Subcutaneous abdominal adipose tissue (tissue), 5 donors: ENCODE measurements around the gene ST3GAL3.

ENCODE experiments used
- H3K27ac ChIP-seq: one replicate; pipeline ENCODE4 v1.7.0; 2013; ENCODE audit warnings: low read depth, mild to moderate bottlenecking, inconsistent platforms, low read length, moderate library complexity
- H3K27me3 ChIP-seq, 5 donors: one replicate each; pipeline ENCODE4 v1.7.0; 2013; ENCODE audit warnings: low read length in 5 of 5, inconsistent platforms in 1 of 5; ENCODE audit not compliant: control insufficient read depth in 5 of 5, insufficient read depth in 4 of 5
- H3K36me3 ChIP-seq, 5 donors: one replicate each; pipeline ENCODE4 v1.7.0; 2013; ENCODE audit warnings: low read length in 5 of 5; ENCODE audit not compliant: control insufficient read depth in 5 of 5, insufficient read depth in 5 of 5
- H3K4me1 ChIP-seq, 5 donors: one replicate each; pipeline ENCODE4 v1.7.0; 2013; ENCODE audit warnings: low read length in 5 of 5, mild to moderate bottlenecking in 3 of 5, moderate library complexity in 1 of 5; ENCODE audit not compliant: control insufficient read depth in 5 of 5, insufficient read depth in 5 of 5
- H3K4me3 ChIP-seq, 5 donors: one replicate each; pipeline ENCODE4 v1.7.0; 2013; ENCODE audit warnings: low read length in 5 of 5, low read depth in 1 of 5
- H3K9ac ChIP-seq, 5 donors: one replicate each; pipeline ENCODE4 v1.7.0; 2013; ENCODE audit warnings: low read length in 5 of 5, mild to moderate bottlenecking in 4 of 5, moderate library complexity in 3 of 5
- H3K9me3 ChIP-seq, 5 donors: one replicate each; pipeline ENCODE4 v1.7.0; 2013; ENCODE audit warnings: low read length in 5 of 5; ENCODE audit not compliant: control insufficient read depth in 5 of 5
- donor health status: healthy.
- donor health status: healthy.
- donor health status: healthy.
- donor health status: healthy.
- donor health status: healthy.

Gene ST3GAL3

DNA sequence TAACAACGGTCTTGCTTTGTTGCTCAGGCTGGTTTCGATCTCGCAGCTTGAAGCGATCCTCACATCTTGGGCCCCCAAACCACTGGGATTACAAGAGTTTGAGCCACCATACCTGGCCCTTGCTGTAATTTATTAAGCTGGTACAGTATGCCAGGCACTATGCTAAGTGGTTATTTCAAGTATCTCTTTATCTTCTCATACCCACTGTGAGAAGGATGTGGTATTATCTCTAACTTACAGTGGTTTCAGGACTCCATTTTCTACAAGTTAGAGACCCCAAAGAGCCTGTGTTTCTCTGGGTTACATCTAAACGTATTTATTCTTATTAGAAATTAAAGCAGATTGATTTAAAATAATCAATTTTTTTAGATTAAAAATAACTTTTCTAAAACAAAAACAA lies 8.1 kb upstream of the ST3GAL3 start:
- Histone ChIP-seq H3K9me3 (no peaks in the 10 kb centered on the region), H3K27me3 (no peaks in the 10 kb centered on the region), H3K9ac (no peak overlapping the region), H3K4me3 (no peak overlapping the region), H3K4me1 (peaks cover 0 to 1% (median under 1%) of the 10 kb centered on the region in 5 donors), H3K36me3 (peaks cover 41 to 97% (median 92%) of the 10 kb centered on the region in 5 donors), H3K27ac (no peak overlapping the region)

DNA sequence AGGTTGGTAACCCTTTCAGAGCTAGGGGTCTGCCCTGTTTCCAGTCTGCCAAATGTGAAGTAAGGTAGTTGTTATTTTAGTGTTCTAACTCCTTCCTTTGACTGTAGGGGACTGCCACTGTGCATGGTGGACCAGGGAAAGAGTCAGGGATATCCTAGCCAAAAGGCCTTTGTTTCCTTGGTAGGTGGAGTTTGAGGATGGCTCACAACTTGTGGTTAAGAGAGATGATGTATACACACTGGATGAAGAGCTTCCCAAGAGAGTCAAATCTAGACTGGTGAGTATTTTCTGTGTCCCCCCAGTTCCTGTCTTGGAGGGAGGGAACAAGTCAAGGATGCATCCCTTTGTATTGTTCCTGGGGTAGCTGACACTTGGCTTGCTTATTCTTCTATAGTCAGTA lies 3.5 kb upstream of the ST3GAL3 start:
- Histone ChIP-seq H3K27me3 (no peaks in the 10 kb centered on the region), H3K9me3 (no peaks in the 10 kb centered on the region), H3K4me1 (peaks cover 0 to 24% (median 22%) of the 10 kb centered on the region in 5 donors), H3K9ac (no peak overlapping the region), H3K27ac (no peak overlapping the region), H3K4me3 (no peak overlapping the region), H3K36me3 (peaks cover 16 to 59% (median 55%) of the 10 kb centered on the region in 5 donors)

DNA sequence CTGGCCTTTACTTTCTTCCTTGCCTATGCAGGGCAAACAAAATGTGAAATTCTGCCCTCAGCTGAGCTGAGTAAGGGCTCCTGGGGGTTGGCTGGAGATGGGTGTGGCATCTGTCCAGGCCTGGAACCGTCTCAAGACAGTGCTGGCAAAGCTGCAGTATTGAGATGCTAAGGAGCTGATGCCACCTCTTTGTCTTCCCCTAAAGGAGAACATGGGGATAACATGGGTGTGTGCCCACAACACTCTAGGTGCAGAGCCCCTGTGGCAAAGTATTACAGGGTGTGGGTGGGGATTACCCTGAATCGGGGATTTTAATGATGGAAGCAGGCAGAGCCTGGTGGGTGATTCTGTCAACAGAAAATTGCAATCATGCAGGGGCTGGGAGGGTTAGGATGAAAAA lies 2.5 kb upstream of the ST3GAL3 start:
- no peaks in the 10 kb centered on the region for H3K27me3 ChIP-seq
- H3K27ac ChIP-seq: no peak overlapping the region
- peaks cover 0 to 24% (median 22%) of the 10 kb centered on the region in 5 donors for H3K4me1 ChIP-seq
- peaks cover 14 to 49% (median 48%) of the 10 kb centered on the region in 5 donors for H3K36me3 ChIP-seq
- no peaks in the 10 kb centered on the region for H3K9me3 ChIP-seq
- no peak overlapping the region for H3K9ac ChIP-seq
- H3K4me3 ChIP-seq: no peak overlapping the region

DNA sequence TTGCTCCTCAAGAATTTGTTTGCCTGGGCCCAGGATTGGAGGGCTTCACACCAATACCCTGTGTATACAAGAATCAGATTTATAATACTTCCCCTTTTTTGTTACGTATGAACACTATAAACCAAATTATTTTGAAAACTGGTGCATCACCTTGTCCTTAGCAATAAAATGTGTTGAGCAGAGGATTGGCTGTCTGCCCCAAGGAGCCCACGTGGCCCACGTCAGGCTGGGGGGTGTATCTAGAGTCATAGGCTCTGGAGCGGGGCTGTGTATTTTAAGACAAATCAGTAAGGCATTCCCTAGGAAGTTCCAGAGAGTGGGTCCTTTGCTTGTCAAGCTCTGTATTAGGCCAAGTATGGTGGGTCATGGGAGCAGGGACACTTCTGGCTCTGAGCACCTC lies 2.0 kb upstream of the ST3GAL3 start:
- H3K9ac ChIP-seq: no peak overlapping the region
- no peak overlapping the region for H3K27ac ChIP-seq
- H3K9me3 ChIP-seq: no peaks in the 10 kb centered on the region
- H3K27me3 ChIP-seq: no peaks in the 10 kb centered on the region
- peaks cover 14 to 44% (median 43%) of the 10 kb centered on the region in 5 donors for H3K36me3 ChIP-seq
- H3K4me1 ChIP-seq: peaks cover 0 to 24% (median 22%) of the 10 kb centered on the region in 5 donors
- H3K4me3 ChIP-seq: no peak overlapping the region

DNA sequence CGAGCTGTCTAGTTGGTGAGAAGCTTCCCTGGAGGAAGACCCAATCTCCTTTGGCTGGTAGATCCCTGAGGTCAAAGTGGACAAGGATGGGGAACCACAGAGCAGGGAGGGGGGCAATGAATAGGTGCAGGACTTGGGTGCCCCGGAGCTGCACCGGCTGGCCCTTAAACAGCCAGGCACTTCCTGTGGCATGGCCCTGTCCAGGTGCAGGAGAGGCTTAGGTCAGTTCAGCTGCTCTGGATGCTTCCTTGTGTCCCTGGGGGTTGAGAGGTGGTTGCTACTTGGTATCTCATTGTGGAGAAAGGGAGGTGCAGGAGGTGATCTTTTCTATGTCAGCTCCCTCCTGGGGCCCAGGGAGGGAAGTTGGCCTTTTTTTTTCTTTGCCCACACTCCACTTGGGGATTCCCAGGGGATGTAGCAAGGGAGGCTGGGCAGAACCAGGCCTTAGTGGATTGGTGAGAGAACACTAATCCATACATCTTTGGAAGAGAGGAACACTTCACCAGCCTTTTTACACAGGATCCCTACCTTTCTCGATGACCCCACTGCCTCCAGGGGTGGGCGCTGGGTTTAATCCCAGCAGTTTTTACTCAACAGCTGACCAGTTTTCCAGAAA lies 1.2 kb upstream of the ST3GAL3 start:
- Histone ChIP-seq H3K27ac (no peak overlapping the region), H3K36me3 (peaks cover 14 to 38% (median 36%) of the 10 kb centered on the region in 5 donors), H3K9ac (peak overlapping the region in 2 of 5 donors; percentile 4 to 47), H3K9me3 (no peaks in the 10 kb centered on the region), H3K27me3 (no peaks in the 10 kb centered on the region), H3K4me3 (peak overlapping the region in 2 of 5 donors; percentile 82 to 88), H3K4me1 (peaks cover 0 to 24% (median 22%) of the 10 kb centered on the region in 5 donors)

DNA sequence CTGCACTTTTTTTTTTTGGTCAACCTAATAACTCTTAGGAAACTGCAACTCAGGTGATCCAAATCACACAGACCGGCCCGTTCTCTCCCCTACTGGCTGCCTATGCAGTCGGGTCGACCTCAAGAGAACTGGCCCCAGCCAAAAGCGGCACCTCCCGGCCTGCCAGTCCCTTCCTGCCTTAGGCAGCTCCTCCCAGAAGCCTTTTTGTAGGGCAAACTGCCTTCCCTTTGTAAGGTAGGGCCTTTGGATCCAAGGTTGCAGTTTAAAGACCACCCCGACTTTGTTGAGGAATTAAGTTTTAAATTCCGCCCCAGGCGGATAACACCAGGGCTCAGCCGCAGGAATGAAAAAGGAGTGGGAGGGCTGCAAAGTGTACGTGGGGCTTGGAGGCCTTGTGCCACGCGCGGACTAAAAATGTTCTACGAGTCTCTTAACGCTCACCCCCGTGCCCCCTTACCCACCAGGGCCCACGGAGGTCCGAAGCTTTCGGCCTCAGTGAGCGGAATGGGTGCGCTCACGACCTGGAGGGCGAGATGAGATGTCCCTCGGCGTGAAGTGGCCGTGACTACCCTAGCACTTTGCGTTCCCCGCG lies 642 bp upstream of the ST3GAL3 start:
- H3K27me3 ChIP-seq: no peaks in the 10 kb centered on the region
- H3K9ac ChIP-seq: peak overlapping the region; percentile 4 to 83 (median 64)
- peaks cover 13 to 32% (median 30%) of the 10 kb centered on the region in 5 donors for H3K36me3 ChIP-seq
- no peaks in the 10 kb centered on the region for H3K9me3 ChIP-seq
- H3K27ac ChIP-seq: peak overlapping the region; percentile 30
- peaks cover 0 to 28% (median 26%) of the 10 kb centered on the region in 5 donors for H3K4me1 ChIP-seq
- peak overlapping the region; percentile 59 to 91 (median 88) for H3K4me3 ChIP-seq

DNA sequence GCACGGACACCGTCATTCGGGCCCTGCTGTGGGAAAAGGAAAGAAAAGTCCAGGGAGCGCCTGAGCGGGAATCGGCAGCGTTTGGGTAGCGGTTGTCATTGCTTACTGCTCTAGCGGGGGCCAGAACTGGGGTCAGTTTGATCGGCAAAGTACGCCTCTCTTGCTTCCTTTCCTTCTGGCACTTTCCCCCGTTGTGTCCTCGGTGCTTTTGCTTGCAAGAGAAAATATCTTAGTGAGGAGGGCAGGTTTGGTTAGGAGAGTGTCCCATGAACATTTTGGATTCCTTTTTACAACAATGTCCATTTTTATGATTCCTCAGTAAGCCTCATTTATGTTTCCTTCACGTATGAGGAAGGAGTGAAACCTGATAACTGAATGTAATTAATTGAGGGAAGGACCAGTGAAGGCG lies 670 bp downstream of the ST3GAL3 start:
- H3K36me3 ChIP-seq: peaks cover 4 to 22% (median 20%) of the 10 kb centered on the region in 5 donors
- H3K4me1 ChIP-seq: peaks cover 0 to 28% (median 26%) of the 10 kb centered on the region in 5 donors
- H3K27ac ChIP-seq: peak overlapping the region; percentile 50
- H3K4me3 ChIP-seq: peak overlapping the region; percentile 82 to 91 (median 88)
- H3K9me3 ChIP-seq: no peaks in the 10 kb centered on the region
- H3K9ac ChIP-seq: peak overlapping the region; percentile 74 to 92 (median 88)
- H3K27me3 ChIP-seq: no peaks in the 10 kb centered on the region

DNA sequence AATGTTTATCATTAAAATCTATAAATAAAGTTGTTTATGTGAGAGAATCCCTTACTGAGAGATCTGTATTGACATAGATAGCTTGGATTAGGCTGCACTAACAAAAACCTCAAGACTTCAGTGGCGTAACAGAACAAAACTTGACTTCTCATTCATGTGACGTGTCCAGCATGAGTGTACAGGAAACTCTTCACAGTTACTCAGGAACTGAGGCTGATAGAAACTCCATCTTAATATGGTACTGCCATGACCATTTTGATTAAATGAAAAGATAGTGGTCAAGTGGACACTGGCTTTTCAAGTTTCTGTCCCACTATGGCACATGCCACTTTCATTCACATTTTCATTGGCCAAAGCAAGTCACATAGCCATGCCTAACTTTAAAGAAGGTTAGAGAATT lies 3.7 kb downstream of the ST3GAL3 start:
- Histone ChIP-seq H3K9me3 (no peaks in the 10 kb centered on the region), H3K27ac (no peak overlapping the region), H3K27me3 (no peaks in the 10 kb centered on the region), H3K9ac (no peak overlapping the region), H3K4me3 (no peak overlapping the region), H3K4me1 (peaks cover 0 to 22% (median 19%) of the 10 kb centered on the region in 5 donors), H3K36me3 (no peaks in the 10 kb centered on the region)

DNA sequence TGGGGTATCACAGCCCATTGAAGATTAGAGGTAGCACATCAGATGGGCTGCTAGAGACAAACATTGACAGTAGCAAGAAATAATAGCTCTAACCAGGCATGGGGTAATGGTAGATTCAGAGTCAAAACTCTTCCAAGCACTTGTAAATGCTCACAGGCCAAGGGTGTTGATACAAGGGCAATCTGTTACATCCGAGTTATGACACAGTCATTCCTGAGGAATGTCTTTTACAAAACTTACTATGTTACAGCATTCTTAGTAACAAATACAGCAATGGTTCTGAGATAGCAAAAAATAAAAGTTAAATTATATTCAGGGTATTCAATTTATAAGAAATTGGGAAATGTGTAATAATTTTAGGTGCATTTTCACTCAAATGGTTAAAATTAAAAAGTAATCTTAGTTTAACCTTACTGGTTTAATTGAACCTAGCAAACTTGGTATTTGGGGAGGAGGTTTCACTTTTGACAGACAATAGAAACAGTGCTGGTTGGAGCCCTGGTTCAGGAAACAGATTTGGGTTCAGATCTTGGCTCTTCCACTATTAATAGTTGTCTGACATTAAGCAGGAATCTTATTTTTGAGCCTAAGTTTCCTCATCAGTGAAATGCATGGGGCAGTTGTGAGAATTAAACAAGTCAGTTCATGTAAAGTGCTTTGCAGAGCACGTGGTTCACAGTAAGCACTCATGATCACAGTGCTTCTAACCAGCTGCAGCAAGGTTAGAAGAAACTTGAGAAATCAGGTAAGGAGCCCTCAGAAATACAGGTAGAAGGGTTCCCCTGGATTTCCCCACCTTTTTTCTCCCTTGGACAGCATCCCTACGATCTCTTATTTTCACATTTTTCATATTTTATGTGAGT lies 4.4 kb downstream of the ST3GAL3 start:
- Histone ChIP-seq H3K9ac (no peak overlapping the region), H3K27me3 (no peaks in the 10 kb centered on the region), H3K36me3 (no peaks in the 10 kb centered on the region), H3K4me3 (no peak overlapping the region), H3K9me3 (no peaks in the 10 kb centered on the region), H3K4me1 (peaks cover 0 to 21% (median 14%) of the 10 kb centered on the region in 5 donors), H3K27ac (no peak overlapping the region)
